Spleen (tissue), 7 donors: ENCODE data around the gene NOM1.

Experiments
- CTCF ChIP-seq, 11 experiments: fragments of 200-600 bp in 7 of 11; fragments of 450-650 bp in 4 of 11; sonication (generic) in 4 of 11; IDR thresholded peaks in 8 of 11; conservative IDR thresholded peaks in 3 of 11; 1 replicate in 7 of 11; 2 replicates in 4 of 11; pipeline versions ENCODE4 v1.4.0 to v1.8.0; 2016 to 2021; ENCODE audit warnings: antibody characterized with exemption in 11 of 11, inconsistent platforms in 4 of 11, mild to moderate bottlenecking in 1 of 11
- POLR2A ChIP-seq, 3 donors: fragments of 450-650 bp; IDR thresholded peaks; one replicate each; pipeline ENCODE4 v1.5.1; 2017; ENCODE audit warnings: antibody characterized with exemption in 3 of 3, mild to moderate bottlenecking in 1 of 3
- POLR2AphosphoS5 ChIP-seq, 3 donors: sonication (generic); formaldehyde crosslinking; IDR thresholded peaks; one replicate each; pipeline ENCODE4 v1.5.1; 2017; ENCODE audit warnings: antibody characterized with exemption in 3 of 3
- donor health status: DM: no; HTN: no; CAD: no; lungs with moderate emphysema.
- donor health status: DM: no; HTN: no; CAD: no.
- donor health status: DM: no; HTN: no; CAD: no.

DNA sequence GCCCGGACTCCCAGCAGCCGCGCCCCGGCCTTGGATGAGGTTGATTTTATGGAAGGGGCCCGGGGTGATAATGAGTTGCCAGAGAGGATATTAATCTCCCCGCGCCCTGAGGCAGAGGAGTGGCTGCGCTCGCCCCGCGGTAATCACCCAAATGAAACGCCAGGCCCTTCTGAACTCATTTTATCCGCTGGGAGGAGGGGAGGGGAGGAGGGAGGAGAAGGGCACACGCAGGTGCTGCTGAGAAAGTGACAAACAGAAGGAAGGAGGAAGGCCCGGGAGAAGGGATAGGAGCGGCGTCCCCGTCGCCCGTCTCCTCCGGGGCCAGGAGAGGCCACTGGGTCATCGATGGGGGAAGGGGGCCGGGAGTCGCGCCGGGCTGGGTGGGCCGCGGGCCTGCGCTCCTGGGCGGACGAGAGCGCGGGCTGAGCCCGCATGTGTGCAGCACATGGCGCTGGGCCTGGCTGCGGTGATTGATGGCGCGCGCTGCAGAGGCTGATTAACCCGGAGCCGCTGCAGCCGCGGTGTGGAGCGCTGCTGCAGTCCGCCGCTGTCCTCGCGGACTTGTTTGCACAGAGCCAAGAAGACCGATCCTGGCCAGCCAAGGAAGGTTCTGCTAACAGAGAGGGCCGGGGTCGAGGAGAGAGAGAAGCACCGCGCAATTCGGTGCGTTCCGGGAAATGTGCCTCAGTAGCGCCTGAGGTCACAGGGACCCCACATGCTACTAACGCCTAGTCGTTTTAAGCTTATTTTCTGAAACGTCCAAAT, 54.4 kb downstream of the NOM1 start:
- TF ChIP-seq POLR2AphosphoS5 (IDR thresholded peaks at IDR 0.05): no peak
- TF ChIP-seq POLR2A (IDR thresholded peaks at IDR 0.05): no peak
- no peak for TF ChIP-seq CTCF (IDR thresholded peaks at IDR 0.05 in 8 of 11, conservative IDR thresholded peaks at IDR 0.05 in 3 of 11)
